Measurements from ENCODE around the gene SAMD10.

SAMD10 gene

GRCh38 chr20:64006902-64007301 is 27.5 kb upstream of the SAMD10 start:
- no peak for FAIRE-seq
- no peak for DNase-seq (ENCODE audit: insufficient read length, low spot score)
- TF ChIP-seq, protein P1, sequence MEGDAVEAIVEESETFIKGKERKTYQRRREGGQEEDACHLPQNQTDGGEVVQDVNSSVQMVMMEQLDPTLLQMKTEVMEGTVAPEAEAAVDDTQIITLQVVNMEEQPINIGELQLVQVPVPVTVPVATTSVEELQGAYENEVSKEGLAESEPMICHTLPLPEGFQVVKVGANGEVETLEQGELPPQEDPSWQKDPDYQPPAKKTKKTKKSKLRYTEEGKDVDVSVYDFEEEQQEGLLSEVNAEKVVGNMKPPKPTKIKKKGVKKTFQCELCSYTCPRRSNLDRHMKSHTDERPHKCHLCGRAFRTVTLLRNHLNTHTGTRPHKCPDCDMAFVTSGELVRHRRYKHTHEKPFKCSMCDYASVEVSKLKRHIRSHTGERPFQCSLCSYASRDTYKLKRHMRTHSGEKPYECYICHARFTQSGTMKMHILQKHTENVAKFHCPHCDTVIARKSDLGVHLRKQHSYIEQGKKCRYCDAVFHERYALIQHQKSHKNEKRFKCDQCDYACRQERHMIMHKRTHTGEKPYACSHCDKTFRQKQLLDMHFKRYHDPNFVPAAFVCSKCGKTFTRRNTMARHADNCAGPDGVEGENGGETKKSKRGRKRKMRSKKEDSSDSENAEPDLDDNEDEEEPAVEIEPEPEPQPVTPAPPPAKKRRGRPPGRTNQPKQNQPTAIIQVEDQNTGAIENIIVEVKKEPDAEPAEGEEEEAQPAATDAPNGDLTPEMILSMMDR (IDR thresholded peaks at IDR 0.05; ENCODE audit: insufficient read depth, missing control alignments): no peak

- no peak for DNase-seq (ENCODE audit: insufficient read length, low spot score)
- no peak for FAIRE-seq
- TF ChIP-seq, protein P1 (IDR thresholded peaks at IDR 0.05; ENCODE audit: insufficient read depth, missing control alignments): no peak
Measured at GRCh38 chr20:64006490-64006889, 27.0 kb upstream of the SAMD10 start.

- TF ChIP-seq, protein P1 (IDR thresholded peaks at IDR 0.05; ENCODE audit: insufficient read depth, missing control alignments): no peak
- no peak for FAIRE-seq
- no peak for DNase-seq (ENCODE audit: insufficient read length, low spot score)
Measured at GRCh38 chr20:64005394-64005793, 26.0 kb upstream of the SAMD10 start.

DNA sequence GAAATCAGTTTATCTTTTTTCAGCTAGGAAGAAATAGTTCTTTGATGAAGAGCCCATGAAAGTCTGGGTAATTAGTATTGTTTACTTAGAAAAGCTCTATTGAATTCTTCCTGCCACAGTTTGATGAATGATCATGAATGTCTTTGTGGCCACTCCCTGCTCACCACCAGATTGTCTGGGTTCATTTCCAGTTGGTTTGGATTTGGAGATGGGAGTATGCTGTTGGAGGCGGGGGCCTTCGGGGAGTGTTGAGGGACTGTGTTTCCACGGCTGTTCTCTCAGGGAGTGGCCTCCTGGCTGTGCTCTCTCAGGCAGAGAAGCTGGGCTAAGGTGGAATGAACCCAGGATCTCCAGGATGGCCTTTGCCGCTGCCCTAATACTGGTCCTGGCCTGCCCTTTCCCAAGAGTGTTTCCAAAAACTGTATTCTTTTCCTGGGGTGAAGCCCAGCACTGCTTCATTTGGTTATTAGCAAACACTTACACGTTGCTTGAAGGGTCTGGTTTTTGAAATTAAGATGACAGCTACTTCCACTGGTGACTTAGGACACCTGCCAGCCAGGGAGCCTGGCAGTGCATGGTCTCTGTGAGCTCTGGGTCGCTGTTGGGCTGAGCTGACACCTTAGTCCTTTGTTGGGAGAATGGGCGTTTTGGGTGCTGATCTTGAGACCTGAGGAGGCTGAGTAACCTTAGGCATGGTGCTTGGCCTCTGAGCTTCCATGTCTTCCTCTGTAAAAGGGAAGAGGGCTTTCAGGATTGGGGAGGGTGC is 24.7 kb upstream of the SAMD10 start:
- no peak for FAIRE-seq
- TF ChIP-seq, protein P1 (IDR thresholded peaks at IDR 0.05; ENCODE audit: insufficient read depth, missing control alignments): no peak

DNA sequence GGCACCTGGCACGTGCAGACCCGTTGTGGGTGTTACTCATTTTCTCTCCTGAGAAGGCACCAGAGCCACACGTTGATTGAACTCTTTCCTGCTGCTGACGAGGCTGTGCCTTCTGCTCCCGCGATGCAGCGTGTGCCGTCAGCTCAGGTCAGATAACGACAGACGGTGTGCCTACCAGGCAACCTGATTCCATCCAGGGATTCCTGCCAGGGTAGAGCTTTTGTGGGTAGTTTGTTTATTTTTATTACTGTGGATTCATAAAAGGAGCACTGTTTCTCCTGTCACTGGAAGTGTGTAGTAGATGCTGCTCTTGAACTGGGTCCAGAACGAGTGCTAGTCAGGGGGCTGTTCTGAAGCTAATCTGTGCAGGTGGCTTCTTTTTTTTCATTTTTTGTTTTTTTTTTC is 22.2 kb upstream of the SAMD10 start:
- TF ChIP-seq, protein P1 (IDR thresholded peaks at IDR 0.05; ENCODE audit: insufficient read depth, missing control alignments): no peak
- no peak for FAIRE-seq
- no peak for DNase-seq (ENCODE audit: insufficient read length, low spot score)

More for the DNA sequence above, 24.7 kb upstream of the SAMD10 start:
- no peak for DNase-seq (ENCODE audit: insufficient read length, low spot score)

DNA sequence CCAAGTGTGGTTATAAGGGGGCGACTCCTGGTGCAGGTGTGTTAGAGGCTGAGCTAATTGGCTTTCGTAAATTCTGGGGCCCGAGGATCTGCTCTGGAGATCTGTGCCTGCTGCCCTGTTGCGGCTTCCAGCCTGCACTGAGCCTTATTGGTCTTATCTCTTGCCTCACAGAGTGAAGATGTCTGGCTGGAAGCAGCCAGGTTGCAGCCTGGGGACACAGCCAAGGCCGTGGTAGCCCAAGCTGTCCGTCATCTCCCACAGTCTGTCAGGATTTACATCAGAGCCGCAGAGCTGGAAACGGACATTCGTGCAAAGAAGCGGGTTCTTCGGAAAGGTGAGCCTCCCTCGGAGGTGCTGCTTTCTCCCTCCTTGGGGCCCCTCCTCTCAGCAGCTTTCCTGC is 21.5 kb upstream of the SAMD10 start:
- no peak for FAIRE-seq
- TF ChIP-seq, protein P1 (IDR thresholded peaks at IDR 0.05; ENCODE audit: insufficient read depth, missing control alignments): no peak
- no peak for DNase-seq (ENCODE audit: insufficient read length, low spot score)

DNA sequence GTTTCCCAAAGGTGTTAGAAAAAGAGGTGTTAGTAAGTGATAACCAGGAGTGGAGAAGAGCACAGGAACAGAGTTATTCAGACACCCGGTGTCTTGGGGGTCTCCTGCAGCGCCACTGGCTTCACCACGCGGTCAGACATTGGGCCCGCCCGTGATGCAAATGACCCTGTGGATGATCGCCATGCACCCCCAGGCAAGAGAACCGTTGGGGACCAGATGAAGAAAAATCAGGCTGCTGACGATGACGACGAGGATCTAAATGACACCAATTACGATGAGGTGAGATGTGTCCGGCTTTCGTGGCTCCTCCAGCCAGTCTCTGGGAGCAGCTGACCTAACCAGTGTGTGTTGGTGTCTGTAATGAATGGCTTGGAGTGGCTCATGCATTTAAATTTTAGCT is 3.5 kb upstream of the SAMD10 start:
- DNase-seq (ENCODE audit: insufficient read length, low spot score): no peak

More for the DNA sequence above, 3.5 kb upstream of the SAMD10 start:
- FAIRE-seq: no peak
- TF ChIP-seq, protein P1 (IDR thresholded peaks at IDR 0.05; ENCODE audit: insufficient read depth, missing control alignments): no peak
